GM10847 (cell line): Measurements from ENCODE around the gene NCF2.

ENCODE experiments used
- POLR2A ChIP-seq: IDR thresholded peaks from 2 replicates; pipeline ENCODE4 v1.6.1; 2011; ENCODE audit not compliant: insufficient read length; ENCODE audit errors: extremely low read depth

Gene NCF2

DNA sequence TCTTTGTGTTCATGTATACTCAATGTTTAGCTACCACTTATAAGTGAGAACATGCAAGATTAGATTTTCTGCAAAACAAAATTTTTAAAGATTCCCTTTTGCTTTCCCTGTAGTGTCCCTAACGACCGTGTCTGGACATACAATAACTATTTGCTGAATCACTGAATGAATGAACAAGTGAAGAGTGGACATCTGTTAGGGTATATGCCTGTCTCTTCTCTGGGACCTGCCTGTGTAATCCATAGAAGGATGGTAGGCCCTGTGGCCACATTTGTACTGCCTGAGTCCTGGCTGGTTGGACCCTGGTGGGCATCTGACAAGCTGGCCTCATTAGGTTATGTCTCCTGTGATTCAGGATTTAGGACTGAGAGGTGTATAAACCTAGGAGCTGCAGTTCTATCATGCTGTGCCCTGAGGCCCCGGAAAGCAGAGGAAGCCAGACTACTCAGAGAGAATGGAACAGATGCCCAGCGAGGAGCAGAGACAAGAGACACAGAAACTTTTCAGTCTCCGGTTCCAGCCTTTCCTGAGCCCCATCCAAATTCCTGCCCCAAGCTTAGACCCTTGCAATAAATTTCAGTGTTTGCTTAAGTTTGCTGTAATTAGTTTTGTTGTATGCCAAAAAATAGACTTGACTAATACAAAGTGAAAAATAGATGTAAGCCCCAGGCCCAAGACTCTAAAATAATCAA, 7.5 kb upstream of the NCF2 start:
- TF ChIP-seq POLR2A: no peak

DNA sequence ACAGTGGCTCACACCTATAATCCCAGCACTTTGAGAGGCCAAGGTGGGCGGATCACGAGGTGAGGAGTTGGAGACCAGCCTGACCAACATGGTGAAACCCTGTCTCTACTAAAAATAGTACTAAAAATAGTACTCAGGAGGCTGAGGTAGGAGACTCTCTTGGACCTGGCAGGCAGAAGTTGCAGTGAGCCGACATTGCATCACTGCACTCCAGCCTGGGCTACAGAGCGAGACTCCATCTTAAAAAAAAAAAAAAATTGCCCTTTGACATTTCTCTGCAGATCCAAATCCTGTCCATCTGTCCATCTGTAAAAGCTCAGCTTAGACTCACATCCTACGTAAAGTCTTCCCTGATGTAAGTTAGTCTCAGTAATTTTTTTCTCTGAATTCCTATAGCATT, 6.2 kb upstream of the NCF2 start:
- TF ChIP-seq POLR2A: no peak

DNA sequence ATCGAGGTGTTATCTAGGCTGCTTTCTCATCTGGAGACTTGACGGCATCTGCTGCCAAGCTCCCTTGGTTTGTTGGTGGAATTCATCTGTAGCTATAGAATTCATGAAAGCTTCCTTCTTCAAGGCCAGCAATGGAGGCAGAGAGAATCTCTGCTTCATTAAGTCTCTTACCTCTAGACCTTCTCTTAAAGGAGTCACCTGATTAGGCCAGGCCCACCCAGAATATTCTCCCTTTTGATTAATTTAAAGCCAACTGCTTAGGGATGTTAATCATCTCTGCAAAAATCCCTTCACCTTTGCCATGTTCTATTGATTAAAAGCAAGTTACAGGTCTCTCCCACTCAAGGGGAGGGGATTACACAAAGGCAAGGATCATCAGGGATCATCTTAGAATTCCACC, 5.3 kb upstream of the NCF2 start:
- TF ChIP-seq POLR2A: no peak

DNA sequence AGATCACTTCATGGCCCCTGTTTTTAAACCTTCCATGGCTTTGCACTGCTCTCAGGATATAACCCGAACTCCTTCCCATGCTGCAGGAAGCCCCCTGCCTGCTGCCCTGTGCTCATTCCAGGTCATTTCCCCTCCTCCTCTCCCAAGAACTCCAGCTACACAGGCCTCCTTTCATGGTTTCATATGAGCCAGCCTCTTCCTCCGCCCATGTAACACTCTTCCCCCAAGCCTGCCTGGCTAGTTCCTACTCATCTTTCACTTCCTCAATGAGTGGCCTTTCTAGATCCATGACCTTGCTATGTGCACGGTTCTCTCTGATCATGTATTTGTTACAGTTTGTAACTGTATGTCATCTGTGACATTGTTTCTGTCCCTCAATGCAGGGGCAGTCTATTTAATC, 3.1 kb upstream of the NCF2 start:
- TF ChIP-seq POLR2A: no peak

DNA sequence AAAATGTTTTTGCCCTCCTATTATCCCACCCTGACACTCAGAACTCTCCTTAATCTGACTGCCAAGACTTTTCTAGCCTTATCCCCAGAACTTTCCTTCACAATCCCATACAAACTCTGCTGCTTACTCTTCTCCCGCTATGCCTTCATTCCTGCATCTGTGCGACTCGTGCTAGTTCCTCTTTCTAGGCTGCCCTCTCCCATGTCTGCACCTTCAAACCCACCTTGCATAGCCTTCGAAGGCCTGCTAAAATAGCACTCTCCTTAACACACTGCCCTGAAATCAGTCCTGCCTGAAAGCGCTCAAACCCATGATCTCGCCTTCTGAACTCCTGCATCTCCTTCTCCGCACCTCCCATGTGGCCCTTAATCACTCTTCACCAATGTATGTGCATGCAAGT, 2.5 kb upstream of the NCF2 start:
- TF ChIP-seq POLR2A: no peak

DNA sequence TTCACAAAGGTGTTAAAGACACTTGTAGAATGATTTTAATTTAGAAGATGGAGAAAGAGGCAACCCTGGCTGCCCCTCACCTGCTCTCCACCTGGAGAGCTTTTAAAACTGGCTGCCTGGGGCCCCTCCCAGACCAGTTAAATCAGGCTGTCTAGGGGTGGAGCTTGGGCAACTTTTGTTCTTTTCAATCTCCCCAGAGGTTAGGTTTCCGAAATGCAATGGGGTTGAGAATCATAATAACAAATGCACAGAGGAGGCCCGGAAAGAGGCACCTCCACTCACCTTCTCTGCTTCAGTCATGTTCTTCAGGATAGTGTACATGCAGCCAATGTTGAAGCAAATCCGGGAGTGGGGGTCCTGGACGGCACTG, 400 bp downstream of the NCF2 start:
- TF ChIP-seq POLR2A: no peak

DNA sequence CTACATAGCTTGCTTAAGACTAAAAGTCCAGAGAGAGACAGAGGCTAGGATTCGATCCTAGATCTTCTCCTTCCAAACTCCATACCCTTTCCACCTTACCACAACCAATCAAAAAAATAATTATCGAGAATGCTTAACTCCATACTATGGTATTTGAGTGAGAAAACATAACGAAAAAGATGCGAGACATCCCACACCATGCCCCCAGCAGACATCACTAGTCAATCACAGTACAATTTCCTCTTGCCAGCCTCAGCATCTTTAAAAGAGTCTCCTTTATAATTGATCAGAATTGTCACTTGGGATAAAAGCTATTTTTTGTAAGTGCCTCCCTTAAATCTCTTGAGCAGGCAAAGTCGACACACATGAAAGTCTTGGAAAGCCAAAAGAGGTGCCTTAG, 875 bp downstream of the NCF2 start:
- no peak for TF ChIP-seq POLR2A

DNA sequence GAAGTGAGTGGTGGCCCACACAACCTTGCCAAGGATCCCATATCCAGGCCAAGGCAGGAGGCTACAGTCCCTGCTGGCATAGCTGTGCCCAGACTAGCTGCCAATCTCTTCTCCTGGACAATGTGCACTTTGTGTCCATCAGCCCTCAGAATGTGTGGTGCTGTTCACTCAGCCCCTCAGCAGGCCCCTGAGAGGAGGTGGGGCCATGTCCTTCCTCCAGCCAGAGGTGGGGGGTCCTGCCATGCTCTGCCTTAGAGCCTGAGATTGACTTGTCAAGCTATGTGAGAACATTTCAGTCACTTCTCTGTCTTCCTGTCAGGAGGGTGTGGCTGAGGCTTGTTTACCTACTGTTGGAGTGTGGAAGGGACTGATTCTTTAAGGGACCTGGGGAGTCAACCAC, 1.4 kb downstream of the NCF2 start:
- TF ChIP-seq POLR2A: no peak

DNA sequence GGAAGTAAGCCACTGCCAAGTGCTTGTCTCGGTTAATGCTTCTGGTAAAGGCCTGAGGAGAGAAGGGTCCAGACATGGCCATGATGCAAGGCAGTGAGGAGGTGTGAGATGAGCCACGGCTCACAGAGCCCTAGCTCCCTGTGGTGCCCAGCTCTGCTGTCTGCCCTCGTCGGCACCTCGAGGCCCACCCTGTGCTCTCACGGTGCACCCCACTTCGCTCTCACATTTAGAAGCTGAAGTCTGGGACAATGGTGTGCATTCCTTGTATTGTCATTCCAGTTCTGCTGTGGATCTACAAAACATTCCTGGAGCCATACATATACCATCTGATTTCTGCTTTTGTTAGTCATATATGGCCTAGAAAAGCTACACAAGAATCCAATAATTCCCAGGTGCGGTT, 3.3 kb downstream of the NCF2 start:
- TF ChIP-seq POLR2A: no peak

DNA sequence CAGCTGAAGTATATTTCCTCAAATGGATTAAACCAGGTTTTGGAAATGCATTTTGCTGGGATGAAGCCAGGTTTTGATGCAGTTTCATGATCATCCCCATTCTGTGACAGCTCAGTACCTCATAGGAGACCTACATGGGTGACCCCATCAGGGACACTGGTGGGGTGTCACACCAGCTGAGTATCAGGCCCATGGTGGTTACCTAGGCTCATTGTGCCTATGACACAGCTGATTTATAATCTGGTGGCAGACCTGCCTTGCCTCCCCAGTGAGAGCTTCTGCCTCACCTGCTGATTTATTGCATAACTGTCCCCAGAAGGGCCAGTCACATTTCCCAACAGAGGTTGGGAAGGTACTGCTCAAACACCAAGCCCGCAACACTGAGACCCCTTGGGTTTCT, 3.8 kb downstream of the NCF2 start:
- TF ChIP-seq POLR2A: no peak

DNA sequence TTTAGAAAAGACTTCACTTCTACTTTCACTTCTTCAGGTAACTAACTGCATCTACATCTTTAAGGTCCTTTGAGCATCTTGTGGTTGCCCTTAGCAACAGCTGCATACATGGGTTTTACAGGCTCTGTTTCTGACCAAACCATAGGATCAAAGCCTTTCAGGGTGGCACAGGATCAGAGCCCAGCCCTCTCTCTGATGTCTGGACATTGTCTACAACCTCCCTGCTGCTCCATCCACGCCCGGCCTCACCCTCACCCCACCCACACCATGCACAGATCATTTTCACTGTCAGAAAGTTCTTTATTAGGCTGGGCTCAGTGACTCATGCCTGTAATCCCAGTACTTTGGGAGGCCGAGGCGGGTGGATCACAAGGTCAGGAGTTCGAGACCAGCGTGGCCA, 5.2 kb downstream of the NCF2 start:
- no peak for TF ChIP-seq POLR2A

DNA sequence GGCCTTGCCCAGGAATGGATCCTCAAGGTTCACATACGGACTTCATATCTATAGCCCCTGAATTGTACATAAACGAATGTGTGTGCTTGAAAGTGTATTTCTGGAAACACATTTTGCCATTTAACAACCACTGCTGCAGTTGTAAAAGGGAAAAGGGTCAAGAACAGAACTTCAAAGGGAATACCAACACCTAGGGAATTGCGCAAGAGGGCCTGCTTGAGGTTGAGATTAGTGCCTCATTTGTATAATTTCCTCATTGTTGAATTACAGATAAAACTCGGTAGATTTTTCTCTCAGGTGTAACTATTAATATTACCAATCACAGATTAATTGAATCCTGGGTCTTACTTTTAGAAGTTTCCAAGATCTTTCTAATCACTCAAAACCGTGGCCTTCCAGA, 6.1 kb downstream of the NCF2 start:
- TF ChIP-seq POLR2A: no peak

DNA sequence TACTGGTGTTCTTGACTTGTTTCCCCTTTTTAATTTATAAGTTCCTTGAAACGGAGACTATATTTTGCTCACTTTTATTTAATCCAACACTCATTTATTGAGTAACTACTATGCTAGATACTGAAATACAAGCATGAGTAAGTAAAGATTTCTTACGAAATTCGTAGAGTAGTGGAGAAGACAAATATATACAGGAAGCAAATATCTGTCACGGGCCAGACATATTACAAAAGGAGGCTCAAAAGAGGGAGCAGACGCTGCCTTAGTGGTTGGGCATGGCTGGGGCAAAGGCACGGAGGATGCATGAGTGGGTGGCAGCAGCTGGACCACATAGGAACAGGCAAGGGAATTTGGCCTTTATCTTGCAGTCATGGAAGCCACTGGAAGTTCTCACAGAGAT, 6.8 kb downstream of the NCF2 start:
- no peak for TF ChIP-seq POLR2A

DNA sequence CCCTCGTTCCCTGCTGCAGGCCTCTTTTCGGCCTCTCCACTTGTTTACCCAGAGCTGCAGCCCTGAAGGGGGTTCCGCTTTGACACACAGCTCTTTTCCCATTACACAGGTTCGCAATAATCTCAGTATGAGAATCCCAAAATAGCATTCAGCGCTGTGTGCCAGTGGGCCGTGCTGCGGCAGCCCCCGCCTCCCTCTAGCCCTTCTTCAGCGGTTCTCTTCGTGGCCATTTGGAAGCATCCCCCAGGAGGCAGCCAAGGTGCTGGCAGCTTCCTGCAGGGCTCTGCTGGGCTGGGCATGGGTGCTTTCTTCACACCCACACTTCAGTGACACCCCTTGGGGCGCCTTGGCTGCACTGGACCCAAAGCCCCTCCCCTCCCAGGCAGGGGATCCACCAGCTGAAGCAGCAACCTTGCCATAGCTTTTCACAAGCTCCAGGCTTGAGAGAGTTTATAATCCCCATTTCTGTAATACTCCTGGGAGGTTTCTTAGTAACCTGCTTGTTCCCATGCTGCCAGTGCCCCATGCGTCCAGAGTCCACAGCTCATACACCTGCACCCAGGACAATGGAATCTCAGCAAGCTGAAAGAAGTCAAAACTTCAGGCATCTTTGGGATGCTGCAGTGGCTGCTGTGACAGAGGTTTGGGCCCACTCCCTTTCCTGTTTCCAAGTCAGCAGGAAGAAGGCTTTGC, 8.1 kb downstream of the NCF2 start:
- no peak for TF ChIP-seq POLR2A

DNA sequence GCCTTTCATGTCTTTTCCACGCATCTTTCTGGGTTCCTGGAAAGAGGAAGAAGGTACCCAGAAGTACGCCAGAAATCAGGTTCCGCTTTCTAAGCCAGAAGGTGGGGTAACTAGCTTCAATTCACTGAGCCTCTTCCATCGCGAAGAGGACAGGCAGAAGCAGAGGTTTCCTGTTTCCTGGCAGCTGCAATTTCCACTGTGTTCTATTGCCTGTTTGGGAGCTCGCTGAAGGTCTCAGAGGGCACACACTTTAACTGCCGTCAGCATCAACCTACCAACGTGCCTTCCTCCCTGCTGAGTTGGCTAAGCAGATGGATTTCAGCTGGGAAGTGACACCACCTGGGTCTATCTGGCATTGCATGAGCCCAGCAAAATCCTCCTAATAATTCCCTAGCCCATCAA, 10.0 kb downstream of the NCF2 start:
- TF ChIP-seq POLR2A: no peak

DNA sequence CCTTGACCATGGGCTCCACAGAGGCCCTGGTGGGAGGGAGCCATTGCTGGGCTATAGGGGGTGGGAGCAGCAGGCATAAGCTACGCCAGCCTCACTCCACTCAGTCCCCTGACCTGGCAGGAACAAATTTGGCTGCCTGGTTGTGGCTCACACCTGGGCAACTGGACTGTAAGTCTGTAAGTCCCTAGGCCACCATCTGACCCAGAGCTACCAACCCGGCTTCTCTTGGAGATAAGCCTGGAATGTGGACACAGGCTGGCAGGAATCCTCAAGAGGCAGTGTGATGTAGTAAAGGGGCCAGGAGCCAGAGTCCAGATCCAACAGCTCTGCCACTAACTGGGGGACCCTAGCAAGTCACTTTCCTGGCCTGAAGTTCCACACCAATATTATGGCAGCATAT, 11.4 kb downstream of the NCF2 start:
- no peak for TF ChIP-seq POLR2A

DNA sequence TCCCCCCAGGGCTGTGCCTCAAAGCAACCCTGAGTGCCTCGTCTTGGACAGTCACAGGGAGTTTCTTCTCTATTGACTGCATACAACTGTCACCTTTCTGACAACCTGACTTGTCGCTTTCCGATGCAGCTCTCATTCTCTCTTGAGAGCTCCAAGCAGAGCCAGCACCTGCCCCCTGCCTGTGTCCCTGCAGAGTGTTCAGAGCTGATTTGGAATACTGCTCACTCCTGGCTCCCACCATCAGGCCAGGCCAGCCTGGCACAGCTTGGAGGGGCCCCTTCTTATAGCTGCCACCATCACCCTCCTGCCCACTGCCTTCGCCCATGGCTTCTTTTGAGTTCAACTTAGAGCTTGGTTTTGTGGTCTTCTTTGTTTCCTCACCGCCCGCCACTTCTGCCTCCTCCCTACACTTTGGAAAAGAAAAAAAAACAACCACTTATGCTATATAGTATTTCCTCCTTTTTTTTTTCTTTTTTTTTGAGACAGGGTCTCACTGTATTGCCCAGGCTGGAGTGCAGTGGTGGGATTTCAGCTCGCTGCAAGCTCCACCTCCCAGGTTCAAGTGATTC, 12.3 kb downstream of the NCF2 start:
- no peak for TF ChIP-seq POLR2A

DNA sequence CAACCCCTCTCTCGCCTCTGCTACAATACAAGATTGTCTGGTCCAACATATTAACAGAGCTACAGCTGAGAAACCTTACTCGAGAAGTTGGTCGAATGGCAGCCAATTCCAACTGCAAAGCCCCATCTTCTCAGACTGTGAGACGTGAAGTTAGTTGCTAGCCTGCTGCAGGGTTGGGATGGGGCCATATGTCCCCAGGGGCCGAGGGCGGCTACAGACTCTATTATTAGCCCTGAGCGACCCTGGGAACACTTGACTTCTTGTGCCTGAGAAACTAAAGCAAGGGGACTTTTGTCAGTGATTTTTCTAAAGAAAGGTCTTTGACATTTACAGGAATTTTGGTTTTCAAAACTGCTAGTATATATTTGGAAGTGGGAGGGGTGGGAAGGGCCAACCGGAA, 13.7 kb downstream of the NCF2 start:
- TF ChIP-seq POLR2A: no peak

DNA sequence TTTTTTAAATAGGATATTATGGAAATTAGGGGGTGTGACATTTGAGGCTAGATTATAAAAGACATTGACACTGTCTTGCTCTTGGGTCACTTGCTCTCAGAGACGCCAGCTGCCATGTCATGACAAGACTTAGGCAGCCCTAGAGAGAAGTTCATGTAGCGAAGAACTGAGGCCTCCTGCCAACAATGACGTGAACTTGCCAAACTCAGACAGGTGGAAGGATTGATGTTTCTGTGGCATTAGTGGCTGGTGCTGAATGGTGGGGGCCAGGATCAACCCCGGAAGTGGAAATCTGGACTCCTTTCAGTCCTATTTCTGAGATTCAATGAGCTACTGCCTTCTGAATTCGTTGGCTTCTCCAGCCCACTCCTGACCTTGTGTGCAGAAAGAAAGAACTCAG, 14.7 kb downstream of the NCF2 start:
- TF ChIP-seq POLR2A: no peak
